ENCODE data around the gene KLHL18.
"Not testable (repeated sequence)": the region's sequence is repeated elsewhere in the genome, so short reads cannot be mapped to it uniquely, and the experiment has no call there.

The KLHL18 gene

DNA sequence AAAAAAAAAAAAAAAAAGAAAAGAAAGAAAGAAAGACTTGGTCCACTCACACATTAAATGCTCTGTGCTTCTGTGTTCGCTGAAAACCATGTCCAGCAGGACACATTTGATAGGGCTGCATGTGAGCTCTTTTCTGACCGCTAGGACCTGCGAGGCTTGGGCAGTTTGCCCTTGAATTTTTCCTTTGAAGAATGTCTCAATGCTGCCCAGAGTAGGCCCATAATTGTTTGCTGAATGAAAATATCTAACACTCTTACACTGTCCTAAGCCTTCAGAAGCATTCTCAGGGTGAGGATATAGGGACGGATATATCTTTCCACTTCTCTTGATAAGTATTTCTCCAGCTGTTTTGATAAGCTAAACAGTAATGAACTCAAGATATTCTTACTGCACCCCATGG, 6.2 kb upstream of the KLHL18 start:
- no peak for DNase-seq

DNA sequence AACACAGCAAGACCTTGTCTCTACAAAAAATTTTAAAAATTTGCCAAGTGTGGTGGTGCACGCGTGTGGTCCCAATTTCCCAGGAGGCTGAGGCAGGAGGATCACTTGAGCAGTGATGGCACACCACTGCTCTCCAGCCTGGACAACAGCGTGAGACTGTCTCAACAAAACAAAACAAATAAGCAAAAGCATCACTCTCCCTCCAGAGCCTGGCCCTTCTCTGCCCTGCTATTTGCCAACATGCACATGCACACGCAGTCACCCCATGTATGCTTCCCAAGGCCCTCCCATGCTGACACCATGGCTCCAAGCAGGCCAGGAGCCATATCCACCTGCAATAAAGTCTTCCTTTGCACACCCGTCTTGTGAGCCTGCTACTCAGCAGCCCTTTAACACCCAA, 2.2 kb upstream of the KLHL18 start:
- DNase-seq: no peak

DNA sequence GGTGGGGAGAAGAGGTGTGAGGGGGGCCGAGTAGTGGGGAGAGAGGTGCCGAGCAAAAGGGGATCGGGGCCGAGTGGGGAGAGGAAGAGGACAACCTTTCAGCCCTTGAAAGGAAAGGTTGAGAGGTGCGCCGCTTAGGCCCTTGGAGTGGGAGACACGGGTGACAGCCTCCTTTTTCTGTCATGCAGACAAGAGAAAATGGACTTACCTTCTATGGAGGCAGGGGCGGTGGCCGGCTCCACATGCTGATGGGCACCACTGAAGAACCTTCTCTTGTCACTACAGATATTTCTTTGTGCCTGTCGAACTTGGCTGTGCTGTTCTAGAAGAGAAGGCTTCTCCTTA, 421 bp downstream of the KLHL18 start:
- no peak for DNase-seq

DNA sequence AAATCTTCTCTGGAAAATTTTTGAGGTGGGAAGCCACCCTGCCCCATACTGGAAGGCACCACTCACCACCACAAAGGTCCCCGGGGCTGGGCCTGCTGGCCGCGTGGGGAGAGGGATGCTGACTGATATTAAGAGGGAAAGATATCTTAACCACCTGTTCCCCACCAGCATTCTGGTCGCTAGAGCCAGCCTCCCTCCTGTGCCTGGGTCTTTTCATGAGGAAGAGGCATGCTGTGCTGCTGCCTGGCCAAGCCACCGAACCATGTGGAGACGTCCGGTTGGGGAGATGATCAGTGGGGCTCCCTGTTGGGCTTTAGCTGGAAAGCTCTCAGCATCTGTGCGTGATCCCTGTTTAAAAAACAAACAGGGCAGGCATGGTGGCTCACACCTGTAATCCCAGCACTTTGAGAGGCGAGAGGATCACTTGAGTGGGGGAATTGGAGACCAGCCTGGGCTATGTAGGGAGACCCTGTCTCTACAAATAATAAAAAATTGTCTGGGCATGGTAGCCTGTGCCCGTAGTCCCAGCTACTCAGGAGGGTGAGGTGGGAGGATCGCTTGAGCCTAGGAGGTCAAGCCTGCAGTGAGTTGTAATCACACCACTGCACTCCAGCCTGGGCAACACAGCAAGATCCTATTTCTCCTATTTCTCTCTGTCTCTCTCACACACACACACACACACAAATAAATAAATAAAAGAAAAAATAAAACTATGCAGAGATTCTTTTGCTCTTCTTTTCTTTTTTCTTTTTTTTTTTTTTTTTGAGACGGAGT, 1.0 kb downstream of the KLHL18 start:
- peak; percentile 66 for DNase-seq

DNA sequence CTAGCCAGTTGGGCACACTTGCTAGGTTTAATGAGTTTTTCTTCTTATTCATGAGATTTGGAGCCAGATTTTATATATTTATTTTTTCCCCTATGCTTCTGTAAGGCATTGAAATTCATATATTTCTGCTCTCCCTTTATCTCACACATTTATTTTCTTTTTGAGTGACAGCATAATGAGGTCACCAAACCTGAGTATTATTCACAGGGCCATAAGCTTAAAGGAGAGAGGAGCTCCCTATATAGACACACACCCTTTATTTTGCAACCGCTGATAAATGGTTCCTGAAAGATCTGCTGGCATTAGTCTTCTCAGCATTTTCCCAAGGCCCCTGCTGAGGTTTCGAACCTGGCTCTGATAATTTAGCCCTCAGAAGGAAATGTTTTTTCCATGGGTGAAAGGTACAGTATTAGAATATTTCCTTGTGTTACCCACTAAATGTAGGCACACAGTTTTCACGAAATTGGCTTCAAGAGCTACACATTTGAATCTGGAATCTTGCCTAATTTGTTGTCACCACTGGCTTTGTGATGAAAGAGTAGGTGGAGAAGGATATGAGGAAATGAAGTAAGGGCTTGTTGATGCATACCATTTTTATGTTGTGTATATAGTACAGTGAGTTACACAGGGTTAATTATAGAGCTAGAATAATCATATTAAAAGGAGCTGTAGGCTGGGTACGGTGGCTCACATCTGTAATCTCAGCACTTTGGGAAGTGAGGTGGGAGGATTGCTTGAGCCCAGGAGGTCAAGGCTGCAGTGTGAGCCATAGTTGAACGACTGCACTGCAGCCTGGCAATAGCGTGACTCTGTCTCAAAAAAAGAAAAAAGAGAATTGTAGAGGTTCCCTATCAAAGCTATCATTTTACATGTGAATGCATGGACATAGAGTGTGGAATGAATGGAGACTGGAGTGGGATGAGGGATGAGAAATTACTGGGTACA, 6.5 kb downstream of the KLHL18 start:
- DNase-seq: peak; percentile 2

DNA sequence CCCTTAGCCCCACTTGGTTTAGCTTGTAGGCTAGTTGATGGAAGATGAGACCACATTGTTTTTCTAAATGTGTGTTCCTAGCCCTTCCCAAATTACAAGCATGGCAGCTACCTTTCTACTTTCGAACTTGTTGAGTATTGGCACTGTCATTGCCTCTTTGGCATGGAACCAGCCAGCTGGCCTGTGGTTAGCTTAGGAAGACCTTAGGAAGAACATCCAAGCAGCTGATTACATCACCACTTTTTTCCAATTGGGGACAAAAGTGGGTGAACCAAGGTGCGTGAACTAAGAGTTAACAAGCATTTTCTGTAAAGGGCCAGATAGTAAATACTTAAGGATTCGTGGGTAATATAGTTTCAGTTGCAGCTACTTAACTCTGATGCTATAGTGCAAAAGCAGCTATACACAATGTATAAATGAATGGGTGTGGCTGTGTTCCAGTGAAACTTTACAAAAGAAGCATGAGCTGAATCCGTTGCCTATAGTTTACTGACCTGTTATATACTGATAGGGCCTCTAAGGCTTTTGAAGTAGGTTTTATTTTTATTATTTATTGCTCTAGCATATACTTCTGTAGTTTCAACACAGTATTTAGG, 8.5 kb downstream of the KLHL18 start:
- DNase-seq: no peak

DNA sequence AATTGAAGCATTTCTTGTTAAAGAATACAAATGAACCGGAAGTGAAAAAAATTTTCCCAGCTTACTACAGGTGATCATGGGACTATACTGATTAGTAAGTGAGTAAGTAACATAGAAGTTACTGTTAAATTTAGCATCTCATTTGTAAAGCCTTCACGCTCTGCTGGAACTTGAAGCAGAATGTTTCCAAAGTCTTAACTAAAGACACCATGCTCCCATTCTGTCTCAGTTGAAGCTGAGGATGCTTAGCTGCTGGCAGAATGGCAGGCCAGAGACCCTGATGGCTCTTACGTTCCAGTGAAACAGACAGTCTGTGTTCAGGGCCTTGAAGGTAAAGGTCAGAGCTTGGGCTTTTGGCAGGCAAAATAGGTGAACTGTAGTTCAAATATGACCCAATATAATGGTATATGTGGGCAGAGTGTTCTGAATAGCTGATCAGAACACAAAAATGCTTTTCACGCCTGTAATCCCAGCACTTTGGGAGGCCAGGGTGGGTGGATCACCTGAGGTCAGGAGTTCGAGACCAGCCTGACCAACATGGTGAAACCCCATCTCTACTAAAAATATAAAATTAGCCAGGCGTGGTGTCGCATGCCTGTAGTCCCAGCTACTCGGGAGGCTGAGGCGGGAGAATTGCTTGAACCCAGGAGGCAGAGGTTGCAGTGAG, 9.1 kb downstream of the KLHL18 start:
- not testable (repeated sequence) for DNase-seq

DNA sequence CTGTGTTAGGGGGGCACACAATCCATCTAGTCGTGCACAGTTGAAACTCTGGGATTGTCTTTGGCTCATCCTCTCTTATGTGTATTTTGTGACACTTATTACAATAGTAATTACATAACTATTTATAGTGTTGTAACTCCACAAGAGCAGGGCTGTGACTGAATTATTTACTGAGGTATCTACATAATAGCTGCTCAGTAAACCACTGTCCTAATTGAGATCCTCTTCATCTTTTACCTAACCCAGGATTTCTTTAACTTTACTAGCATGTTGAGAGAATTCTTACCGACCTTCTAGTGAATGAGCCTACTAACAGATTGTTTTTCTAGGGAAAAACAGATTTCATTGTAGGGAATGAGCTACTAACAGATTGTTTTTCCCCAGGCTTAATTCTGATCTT, 11.1 kb downstream of the KLHL18 start:
- DNase-seq: no peak

DNA sequence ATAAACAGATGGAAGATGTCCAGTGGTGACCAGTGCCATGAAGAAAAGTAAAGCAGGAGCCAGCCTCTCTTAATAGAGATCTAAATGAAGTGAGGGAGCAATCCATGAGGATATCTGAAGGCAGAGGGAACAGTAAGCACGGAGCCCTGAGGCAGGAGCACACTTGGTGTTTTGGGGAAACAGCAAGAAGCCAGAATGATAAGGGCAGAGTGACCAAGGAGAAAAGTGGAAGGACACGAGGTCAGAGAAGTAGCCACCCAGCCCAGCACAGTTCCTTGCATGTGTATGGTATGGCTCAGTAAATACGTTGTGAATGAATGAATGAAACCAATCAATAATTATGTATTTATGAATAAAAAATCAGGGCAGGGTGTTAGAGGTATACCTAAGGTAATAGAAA, 11.6 kb downstream of the KLHL18 start:
- no peak for DNase-seq

DNA sequence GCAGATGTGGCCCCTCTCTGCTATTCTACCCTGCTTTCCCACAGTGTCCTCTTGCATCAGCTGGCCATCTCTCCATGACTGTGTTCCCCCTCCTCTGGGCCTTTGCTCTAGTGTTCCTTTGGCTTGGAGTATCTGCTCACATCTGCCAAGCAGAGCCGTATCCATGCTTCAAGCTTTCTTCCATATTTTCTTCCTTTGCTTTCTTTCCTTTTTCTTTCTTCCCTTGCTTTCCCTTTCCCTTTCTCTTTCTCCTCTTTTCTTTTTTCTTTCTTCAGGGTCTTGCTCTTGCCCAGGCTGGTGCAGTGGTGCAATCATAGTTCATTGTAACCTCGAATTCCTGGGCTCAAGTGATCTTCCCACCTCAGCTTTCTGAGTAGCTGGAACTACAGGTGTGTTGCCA, 12.6 kb downstream of the KLHL18 start:
- DNase-seq: no peak

DNA sequence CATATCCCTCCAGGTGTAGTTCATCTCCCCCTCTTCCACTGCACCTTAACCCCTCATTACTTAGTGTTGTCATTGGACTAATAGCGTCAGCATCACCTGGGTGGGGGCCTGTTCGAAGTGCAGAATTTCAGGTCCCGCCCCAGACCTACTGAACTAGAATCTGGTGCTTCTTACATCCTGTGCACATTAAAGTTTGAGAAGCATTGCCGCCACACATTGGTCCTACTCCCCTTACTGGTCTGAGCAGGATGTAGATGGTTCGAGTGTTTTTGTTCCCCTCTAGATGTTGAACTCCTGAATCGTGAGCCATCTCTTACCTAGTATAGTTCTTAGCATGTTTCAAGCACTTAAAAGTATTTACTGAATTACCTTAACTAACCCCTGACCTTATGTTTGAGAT, 13.2 kb downstream of the KLHL18 start:
- no peak for DNase-seq

DNA sequence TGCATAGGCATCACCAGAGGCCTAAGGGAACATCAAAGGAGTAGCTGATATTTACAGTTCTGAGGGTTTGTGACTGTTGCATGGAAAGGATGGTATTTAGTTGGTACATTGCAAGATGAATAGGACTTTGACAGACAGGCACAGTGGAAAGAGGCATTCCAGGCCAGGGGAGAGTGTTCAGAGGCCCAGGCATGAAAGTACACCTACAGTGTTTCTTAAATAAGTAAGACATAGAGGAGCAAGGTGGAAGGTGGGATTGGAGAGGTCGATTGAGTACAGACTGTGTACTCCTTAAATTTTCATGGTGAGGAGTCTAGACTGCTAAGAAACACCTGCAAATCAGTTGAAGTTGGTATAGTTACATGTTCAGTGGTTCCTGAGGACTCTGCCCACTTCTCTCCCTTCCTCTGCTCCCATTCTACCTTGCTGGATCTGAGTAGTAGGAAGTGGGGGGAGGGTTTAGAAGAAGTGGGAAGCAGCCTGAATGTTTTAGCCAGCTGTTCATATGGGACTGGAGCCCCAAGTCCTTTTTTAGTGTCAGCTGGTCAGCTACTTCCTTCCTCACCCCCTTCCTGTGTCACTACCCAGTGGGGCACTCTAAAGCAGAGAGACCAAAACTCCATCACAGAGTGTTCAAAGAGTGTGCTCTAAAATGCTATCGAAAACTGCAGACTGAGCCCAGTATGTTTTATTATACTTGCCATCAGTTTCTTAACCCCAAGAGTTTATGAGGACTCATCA, 14.0 kb downstream of the KLHL18 start:
- DNase-seq: no peak

DNA sequence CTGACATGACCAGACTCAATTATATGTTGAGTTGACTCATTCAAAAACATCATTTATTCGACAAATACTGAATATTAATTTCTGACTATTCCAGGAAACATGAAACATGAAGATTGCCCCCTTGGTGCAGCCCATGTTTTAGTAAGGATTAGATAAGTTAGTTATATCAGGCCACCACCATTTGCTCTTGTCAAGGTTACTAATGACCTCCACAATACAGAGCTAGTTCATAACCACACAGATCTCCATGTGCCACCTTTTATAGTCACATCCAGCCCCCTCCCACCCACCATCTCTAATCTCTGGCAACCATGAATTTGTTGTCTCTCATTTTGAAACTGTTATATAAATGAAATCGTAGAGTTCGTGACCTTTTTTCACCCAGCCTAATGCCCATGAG, 15.7 kb downstream of the KLHL18 start:
- DNase-seq: no peak

DNA sequence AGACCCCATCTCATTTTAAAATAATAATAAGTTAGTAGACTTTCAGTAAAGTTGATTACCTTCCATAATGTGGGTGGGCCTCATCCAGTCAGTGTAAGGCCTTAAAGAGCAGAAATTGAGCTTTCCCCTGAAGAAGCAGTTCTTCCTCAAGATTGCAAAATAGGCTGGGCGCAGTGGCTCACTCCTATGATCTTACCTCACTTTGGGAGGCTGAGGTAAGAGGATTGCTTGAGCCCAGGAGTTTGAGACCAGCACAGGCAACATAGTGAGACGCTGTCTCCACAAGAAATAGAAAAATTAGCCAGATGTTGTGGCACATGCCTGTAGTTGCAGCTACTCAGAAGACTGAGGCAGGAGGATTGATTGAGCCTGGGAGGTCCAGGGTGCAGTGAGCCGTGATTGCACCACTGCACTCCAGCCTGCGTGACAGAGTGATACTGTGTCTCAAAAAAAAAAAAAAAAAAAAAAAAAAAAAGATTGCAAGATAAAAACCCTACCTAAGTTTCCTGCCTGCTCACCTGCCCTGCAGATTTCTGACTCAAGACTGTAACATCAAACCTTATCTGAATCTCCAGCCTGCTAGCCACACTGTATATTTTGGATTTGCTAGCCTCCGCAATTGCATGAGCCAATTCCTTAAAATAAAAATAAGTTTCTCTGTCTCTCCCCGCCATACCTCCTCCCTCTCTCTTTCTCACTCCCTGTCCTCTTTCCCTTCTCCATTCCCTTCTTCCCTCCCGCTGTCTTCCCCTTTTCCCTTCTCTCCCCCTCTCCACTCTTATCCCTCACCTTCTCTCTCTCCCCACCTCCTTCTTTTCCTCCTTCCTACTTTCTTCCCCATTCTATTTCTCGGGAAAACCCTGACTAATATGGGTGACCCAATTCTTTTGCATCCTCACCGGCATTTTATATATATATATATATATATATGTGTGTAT, 16.9 kb downstream of the KLHL18 start:
- DNase-seq: no peak

DNA sequence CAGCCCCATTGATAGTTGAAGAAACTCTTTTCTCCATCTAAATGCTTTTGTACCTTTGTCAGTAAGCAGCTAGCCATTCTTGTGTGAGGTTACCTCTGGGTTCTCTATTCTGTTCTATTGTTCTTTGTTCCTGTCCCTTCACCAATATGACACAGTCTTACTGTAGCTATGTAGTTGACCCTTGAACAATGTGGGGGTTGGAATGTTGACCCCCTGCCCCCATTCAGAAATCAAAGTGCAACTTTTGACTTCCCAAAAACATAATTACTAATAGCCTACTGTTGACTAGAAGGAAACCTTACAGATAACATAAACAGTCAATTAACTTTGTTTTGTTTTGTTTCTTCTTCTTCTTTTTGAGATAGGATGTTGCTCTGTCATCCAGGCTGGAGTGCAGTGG, 18.7 kb downstream of the KLHL18 start:
- no peak for DNase-seq

DNA sequence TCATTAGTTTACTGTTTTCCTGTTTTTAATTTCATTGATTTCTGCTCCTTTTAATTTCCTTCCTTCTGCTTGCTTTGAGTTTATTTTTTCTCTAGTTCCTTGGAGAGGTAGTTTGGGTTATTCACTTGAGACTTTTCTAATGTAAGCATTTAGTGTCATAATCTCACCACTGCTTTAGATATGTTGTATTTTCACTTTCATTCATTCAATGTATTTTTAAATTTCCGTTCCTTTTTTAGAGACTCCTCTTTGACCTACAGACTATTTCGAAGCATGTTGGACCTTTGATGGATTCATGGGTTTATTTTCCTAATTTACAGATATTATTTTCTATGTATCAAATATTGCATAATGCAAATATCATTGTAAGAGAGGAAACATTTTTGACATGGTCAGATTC, 23.3 kb downstream of the KLHL18 start:
- DNase-seq: no peak

DNA sequence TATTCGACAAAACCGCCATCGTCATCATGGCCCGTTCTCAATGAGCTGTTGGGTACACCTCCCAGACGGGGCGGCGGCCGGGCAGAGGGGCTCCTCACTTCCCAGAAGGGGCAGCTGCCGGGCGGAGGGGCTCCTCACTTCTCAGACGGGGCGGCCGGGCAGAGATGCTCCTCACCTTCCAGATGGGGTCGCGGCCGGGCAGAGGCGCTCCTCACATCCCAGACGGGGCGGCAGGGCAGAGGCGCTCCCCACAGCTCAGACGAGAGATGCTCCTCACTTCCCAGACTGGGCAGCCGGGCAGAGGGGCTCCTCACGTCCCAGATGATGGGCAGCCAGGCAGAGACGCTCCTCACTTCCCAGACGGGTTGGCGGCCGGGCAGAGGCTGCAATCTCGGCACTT, 26.5 kb downstream of the KLHL18 start:
- DNase-seq: not testable (repeated sequence)

DNA sequence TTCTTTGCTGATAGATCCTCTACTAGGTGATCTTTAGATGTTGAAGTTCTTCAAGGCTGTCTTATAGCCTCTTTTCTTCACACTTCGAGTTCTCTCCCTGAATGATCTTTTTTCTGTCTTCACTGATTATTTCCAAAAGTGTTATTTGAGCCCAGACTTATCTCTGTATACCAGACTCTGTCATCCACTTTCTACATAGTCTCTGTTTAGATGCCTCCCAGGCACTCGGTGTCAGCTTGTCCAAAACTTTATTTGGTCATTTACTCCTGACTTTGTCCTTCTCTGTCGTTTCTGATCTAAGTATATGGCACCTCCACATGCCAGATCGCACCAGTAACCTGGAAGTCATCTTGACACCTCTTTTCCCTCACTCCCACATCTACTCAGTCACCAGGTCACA, 27.6 kb downstream of the KLHL18 start:
- DNase-seq: no peak

DNA sequence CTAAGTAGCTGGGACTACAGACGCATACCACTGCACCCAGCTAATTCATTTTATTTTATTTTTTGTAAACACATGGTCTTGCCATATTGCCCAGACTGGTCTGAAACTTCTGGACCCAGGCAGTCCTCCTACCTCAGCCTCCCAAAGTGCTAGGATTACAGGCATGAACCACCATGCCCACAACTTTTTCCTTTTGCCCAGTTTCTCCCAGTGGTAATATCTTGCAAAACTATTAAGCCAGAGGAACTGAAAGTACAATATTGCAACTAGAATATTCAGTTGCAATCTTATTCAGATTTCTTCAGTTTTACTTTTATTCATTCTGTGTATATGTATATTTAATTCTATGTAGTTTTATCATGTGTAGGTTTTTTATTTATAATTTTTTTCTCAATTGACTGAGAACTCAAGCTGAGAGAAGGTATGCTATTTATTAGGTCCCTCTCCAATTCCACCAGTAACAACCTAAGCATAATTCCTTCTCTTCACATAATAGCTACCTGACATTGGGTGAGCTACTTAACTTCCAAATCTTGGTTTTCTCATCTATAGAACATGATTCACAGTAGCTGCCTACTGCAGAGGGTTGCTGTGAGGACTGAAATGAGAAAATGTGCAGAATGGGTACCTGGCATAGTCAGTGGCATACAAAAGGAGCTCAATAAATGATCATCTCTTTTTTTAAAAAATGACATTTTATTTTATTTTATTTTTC, 30.8 kb downstream of the KLHL18 start:
- no peak for DNase-seq

DNA sequence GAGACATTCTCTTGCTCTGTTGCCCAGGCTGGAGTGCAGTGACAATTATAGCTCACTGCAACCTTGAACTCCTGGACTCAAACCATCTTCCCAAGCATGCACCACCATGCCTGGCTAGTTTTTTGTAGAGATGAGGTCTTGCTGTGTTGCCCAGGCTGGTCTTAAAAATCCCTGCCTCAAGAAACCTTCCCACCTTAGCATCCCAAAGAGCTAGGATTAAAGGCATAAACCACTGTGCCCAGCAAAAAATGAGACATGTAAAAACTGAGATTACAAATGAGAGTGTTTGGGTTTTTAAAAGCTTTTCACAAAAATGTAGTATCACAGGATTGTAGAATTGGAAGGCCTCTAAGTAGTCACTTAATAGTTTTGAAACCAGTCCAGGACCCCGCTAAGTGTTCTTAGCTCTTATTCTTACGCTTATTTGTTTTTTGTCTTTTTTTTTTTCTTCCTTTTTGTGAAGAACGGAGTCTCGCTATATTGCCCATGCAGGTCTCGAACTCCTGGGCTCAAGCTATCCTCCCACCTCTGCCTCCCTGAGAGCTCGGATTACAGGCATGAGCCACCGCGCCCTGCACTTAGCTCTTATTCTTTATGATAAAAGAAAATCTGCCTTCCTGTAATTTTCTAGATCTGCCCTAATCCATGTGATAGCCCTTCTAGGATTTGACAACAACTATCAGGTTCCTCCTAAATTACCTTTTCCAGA, 31.5 kb downstream of the KLHL18 start:
- DNase-seq: no peak
